CD4-positive, alpha-beta T cell treated with Interleukin-10 for 1 hour (primary cell): Measurements from ENCODE around the gene PNMA1.

Experiments
- DNase-seq: peaks from one replicate; pipeline ENCODE4 v3.0.0-alpha.2; 2020

PNMA1 gene

DNA sequence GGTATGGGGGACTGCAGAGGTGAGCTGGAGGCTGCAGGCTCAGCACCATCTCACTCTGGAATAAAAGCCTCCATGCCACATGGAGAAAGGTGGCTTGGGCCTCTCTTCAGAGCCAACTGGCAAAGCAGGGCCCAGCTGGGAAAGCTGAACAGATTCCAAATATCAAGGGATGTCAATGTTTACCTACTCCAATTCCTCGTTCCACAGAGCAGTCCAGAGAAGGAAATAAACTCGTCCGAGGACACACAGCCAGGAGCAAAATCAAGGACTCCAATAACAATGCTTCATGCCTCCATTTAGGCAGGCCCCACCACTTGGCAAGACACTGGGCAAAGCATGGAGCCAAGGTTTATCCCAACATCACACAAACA is 36.3 kb upstream of the PNMA1 start:
- DNase-seq: no peak

DNA sequence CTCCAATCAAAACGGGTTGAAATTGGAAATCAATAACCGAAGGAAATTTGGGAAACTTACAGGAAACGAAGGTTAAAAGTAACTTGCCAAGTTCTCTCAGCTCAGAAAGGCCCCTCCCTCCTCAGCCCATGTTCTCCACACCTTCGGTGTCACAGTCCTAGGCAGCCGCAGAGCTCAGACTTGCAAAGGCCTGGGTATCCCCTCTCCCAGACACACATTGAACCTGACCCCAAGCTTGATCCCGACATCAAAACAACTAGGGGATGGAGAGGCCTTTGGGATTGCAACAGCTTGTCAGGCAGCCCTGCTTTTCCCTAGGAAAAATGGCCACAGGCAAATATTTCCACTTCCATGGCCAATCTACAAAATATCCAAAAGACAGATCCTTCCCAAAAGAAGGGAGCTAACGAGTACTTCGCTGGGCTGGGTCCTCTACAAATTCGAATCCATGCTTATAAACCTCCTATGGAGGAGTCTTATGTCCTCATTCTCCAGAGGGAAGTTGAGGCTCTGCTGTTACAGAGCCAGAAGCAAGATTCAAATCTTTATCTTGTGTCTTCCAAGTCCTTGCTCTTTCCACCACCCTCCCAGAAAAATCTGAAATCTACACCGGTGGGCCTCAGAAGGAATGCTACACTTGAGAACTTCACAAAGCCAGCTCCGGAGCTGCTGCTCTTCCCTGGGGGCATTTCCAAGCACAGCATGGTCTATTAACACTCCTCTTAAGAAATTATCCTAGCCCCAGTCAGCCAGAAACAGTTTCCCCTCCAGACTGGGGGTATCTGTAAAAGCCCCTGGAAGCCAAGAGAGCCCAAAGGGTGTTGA is 35.7 kb upstream of the PNMA1 start:
- no peak for DNase-seq

DNA sequence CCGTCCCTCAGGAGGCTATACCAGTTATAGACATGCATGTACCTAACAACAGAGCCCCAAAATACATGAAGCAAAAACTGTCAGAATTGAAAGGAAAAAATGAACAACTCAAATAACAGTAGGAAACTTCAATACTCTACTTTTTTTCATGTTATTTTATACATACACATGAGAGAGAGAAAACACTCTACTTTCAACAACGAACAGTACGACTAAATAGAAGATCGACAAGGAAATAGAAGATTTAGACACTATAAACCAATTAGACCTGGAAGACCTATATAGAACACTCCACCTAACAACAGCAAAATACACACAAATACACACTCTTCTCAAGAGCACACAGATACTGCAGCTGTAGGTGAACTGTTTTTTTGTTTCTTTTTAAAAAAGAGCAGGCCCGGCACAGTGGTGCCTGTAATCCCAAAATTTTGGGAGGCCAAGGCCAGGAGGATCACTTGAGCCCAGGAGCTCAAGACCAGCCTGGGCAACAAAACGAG is 34.7 kb upstream of the PNMA1 start:
- DNase-seq: no peak

DNA sequence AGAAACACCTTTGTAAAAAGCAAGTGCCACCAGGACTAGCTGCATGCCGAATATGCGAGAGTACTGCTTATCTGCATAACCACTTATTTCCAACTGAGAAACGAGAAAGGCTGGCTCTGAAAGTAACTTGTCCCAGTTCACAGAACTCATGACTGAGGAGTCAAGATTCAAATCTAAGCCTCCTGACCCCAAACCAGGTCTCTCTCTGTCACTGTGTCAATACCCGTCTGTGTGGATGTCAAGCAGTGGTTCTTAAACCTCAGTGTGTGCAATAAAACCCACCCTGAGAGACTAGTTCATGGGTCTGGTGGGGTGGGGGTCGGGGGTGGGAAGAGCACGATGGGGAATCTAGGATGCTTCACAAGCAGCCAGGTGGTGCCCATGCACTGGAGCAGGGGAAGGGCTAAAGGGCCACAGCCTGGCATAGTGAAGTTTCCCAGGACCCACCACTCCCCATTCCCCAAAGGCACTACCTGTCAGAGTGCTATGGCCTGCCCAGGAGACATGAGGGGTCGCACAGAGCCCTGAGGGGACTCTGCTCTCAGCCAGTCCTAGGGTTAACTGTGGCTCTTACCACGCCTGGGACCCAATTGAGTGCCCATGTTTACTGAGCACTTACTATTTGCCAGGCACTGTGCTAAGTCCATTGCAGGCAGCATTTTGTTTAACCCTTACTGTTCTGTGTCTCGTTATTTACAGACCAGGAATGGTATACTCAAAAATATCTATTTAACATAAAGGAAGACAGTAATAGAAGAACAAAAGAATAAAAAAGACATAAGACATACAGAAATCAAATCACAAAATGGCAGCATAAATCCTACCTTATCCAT is 33.4 kb upstream of the PNMA1 start:
- no peak for DNase-seq

DNA sequence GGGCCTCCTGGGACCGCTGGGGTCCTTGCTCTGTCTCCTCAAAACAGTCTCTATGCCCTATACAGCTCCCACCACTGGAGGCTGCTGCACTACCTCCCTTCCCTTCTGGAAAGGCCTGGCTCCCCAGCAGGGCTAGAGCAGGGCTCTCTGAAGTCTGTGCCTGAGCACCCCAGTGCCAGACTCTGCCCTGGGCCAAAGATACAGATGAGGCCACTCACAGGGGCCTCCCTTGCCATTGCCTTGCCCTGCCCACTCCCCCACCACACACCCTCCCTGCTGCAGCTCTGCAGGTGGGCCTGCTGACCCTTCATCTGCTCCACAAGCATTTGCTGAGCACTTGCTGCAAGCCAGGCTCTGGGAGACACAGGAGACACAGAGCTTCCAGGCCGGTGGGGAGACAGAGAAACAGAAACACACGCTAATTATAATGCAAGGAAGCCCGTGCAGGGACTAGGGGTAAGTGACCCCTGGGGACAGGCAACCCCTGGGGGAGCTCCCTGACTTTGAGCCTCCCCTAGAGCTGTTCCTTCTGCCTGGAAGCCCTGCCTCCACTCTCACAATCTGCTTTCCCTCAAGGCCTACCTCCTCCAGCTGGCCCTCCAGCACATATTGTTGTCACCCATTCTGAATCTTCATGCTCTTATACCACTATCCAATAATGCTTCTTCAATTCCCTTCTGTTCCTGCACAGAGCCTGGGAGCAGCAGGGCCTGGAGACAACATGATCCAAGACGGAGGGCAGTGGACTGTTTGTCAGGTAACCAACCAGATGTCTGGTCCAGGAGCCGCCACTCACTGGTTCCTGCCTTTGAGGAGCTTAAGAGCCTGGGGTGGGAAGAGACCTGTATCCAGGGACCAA is 32.6 kb upstream of the PNMA1 start:
- no peak for DNase-seq

DNA sequence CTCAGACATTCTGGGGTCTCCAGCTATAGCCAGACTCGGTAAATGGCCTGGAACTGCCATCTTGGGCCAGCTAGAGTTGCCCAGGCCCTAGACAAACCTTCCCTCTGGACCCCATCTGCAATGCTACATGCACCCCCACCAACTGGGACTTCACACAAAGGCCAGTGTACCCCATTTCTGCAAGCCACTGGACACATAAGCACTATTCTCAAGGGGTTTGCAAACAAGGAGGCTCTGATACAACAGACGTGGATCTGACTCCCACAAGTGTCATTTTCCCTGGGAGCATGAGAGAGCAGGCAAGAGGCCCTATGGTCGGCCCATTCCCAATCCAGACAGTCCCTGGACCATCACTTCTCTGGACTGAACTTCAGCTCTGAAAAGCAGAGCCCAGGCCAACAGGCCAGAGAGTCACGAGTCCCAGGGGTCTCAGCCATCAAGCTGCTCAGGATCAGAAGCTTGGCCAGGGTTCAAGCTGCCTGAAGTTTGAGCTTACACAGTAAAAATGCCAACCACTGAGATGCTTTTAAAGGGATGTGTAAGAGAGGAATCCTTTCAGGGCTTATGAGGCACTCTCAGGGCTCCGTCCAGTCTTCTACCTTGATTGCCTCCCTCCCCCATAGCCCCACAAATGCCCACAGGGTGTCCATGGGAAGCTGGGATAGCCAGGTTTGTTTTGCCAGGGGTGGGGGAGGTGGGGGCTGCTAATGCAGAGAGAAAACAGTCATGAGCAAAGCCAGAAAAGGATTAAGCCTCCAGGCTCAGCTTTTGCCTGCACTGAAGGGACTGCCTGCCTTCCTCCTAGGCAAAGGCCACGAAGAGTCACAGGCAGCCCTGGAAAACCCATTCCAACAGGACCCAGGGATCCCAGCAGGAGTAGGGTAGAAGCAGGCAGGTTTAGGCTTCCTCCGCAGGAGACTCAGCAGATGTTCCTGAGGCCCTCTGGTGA is 31.7 kb upstream of the PNMA1 start:
- no peak for DNase-seq

DNA sequence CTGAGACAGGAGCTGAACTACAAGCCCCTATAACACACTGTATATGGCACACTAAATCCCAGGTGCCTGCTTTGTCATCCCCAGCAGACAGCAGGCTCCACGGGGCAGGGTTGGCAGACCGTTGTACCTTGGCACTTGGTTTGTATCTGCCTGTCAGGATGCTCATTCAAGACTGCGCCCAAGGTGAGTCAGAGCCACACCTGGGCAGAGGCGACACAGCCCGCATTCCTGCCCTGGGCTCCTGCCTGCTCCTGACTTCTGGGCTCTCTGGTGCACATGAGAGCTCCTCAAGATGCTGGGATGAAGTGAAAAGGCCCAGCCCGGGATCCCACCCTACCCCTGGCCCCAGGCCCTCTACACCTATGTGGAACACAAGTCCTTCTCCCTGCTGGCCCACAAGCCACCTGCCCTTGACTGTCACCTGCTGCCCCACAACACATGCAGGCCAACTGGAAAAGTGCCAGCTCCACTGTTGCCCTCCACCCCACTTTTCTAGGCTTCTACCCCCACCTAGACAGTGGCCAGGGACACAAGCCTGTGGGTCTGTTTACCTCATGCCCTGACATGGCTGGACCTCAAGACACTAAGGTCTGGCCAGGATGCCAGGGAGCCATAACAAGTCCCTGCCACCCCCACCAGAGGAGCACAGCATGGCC is 30.8 kb upstream of the PNMA1 start:
- DNase-seq: no peak

DNA sequence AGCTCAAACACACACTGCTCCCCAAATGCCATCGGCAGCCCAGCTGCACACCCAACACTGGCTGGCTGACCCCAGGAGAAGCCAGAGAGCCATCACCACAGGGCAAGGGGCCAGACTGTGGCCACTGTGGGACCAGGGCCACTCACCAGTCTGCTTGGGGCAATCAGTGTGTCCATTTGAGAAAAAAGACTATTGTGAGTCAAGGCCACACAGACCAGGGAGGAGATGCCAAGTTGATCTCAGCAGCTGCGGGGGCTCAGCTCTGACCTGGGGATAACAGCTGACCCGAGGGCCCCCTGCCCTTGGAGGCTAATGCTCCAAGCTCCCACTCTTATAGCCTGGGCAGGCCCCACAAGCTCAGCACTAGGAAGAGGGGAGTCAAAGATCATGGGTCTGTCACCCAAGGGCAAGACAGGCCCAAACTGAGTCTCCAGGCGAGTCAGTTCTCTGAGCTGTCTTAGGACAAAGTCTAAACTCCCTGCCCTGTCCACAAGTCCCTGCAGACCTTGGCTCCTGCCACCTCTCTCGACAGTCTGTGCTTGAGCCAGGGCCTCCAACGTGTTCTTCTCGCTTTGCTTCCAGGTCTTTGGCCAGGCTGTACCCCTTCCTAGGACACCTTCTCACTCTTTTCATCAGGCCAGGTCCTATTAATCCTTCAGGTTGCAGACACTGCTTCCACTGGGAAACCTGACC is 30.1 kb upstream of the PNMA1 start:
- no peak for DNase-seq

DNA sequence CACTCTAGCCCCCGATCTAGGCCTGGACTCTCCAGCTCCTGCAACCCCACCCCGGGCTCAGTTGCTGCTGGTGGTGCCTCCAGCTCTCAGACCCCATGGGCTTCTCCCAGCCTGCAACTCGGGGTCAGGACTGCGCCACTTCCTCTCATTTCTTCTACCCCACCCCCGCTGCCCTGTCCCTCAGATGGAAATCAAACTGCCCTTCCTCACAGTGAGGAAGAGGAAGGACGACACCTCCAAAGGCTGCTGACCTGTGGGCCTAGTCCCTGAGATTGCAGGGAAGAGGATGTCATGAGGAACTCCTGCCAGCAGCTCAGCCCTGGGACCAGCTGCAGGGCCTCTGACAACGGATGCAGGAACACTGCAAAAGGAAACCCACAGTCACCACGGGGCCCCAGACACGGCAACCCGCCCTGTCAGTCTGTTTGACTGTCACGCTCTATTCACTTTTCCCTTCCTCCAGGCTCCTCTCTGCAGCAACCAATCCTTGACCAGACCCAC is 29.3 kb upstream of the PNMA1 start:
- peak; percentile 61 for DNase-seq

DNA sequence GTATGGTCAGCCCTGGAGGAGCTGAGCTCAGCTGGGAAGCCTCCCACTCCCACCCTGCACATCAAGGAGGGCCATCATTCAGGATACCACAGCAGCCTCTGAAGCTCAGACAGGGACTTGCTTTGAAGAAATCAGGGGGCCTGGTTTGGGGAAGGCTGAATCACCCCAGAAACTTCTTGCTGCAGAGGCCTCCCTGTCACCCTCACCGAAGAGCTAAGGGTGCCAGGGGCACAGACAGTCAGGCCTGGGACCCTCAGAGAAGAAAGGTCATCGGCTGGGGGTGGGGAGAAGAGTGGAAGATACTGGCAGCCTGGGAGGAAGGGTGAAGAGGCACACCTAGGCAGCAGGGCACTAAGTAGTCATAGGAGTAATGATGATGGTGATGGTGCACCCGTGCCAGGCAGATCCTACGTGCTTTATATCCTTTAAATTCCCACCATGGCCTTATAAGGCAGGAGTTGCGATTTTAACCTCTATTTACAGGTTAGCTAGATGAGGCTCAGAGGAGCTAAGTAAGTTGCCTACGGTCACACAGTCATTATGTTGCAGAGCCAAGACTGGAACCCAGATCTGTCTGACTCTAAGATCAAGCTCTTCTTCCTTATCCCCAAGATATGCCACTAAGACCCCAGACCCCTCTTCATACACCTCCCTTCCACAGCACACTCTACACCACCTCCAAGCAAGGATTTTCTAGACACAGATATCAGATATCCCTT is 28.5 kb upstream of the PNMA1 start:
- no peak for DNase-seq

DNA sequence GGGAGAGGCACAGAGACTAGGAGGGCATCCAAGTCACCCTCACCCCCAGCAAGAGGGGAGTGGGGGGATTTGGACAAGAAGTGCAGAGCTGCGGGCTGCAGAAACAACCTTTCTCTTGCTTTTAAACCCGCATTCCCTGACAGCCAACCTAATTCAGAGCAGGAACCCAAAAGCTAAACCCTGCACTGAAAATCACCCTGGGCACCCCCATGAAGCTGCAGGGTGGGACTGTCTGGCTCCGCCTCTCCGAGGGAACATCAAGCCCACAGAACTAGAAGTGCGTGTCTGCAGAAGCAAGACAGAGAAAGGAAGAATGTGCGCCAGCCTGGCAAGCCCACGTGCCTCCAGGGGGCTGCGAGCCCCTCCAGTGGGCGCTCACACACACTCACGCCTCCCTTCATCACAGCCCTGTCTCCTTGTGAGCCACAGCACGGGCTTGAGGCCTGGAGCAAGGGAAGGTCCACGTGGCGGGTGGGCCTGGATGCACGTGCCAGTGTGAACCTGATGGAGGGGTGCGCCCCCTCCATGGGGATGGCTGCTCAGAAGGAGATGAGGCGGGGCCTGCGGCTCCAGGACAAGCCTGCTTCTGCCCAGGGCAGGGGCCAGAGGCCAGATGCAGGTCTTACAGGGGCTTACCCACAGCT is 27.8 kb upstream of the PNMA1 start:
- DNase-seq: no peak

DNA sequence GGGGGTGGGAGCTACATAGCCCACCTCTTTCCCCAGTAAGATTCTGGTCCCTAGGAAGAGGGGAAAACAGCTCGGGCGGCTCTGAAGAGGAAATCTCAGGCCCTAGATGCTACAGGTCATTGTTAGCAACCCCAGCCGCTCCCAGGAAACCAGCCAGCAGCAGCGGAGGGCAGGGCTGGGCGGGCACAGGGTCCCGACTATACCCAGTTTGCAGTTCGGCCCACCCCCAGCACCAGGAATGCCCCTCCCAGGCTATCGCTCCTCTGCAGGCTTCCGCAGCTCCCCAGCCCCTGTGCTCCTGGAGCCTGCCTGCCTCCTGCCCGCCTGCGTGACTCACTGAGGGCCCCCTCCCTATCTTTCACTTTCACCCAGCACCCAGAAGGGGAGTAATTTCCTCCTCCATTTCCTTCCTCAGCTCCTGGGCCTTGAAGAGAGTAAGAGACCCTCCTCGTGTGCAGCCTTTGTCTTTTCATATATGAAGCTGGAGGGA is 27.2 kb upstream of the PNMA1 start:
- DNase-seq: peak; percentile 71

DNA sequence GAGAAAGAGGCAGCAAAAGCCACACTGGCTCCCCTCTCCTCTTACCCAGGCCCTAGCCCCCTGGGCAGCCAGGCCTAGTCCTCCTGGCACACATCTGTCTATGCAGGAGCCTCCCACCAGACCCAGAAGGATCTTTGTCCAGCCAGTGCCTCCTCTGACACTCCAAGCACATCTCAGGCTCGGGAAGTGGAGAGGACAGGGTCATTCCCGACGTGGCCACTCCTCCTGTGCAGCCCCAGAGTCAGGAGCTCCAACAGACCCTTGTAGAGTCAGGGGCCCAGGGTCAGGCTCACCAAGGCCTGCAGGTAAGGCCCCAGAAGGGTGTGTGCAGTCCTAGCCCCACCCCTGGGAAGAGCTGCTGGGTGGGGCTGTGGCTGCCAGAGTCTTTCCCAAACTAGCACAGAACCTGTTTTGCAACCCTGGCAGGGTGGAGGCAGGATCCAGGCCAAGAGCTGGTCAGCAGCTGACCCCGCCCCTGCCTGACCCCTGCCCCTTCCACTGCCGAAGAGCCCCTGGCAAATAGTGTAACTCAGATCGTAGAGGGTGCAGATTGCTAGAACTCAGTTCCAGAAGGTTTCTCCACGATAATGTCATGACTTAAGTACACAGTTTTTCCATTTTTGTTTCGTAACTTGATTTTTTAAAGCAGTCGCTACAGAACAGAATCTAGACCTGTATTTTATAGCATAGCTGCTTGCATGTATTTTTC is 26.6 kb upstream of the PNMA1 start:
- no peak for DNase-seq

DNA sequence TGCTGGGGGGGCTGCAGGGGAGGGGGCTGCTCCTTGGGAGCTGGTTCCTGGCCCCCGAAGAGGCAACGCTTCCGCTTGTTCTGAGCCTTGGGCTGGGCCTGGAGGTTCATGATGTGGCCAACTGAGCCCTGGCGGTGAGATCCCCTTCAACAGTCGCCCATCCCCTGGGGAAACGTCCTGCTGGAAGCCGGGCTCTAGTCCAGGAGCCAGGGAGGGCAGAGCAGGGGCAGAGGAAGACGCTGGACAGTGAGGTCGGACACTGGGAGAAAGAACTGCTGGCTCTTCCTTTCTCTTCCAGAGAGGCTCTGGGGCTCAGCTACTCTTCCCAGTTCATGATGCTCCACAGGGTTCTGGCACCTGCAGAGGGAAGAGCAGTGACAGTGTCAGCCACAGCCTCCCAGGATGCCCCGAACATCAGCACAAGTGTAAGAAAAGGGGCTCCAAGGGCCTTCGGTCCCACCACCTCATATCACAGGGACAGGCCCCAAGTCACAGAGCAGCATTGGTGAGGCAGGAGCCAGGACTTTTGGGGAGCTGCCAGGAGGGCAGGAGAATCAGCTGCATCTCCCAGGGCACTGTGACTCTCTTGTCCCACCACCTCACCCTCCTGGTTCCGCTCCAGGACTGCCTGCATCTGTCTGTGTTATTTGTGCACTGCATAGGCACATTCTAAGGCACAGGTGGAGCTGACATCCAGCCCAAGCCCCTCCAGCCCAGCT is 25.9 kb upstream of the PNMA1 start:
- no peak for DNase-seq

DNA sequence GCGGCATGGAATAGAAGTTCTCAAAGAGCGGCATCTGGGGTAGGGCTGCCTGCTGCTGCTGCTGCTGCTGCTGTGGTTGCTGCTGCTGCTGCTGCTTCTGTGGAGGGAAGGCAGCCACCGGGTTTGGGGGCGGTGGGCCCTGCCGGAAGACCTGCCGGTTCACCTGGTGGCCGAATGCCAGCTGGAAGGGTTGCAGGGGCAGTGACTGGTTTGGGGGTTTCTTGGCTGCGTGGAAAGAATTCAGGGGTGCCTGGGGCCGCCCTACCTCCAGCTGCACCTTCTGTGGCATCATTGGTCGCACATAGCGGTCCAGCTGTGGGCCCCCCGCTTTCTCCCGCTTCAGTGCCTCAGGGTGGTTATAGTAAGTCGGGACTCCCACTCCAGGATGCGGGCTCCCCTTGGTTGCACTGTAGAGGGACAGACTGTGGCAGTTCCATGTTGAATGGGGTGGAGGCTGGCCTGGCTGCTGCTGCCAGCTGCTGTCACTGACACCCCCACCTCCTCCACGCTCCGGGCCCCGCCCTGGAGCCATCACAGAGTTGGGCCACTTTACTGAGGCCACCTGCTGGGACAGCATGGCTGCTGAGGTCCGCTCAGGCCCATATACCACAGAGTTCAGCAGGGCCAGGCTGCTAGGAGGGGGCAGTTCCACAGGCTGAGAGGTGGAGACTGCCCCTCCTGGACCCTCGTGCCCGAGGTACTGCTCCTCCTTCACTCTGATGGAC is 25.2 kb upstream of the PNMA1 start:
- DNase-seq: no peak

DNA sequence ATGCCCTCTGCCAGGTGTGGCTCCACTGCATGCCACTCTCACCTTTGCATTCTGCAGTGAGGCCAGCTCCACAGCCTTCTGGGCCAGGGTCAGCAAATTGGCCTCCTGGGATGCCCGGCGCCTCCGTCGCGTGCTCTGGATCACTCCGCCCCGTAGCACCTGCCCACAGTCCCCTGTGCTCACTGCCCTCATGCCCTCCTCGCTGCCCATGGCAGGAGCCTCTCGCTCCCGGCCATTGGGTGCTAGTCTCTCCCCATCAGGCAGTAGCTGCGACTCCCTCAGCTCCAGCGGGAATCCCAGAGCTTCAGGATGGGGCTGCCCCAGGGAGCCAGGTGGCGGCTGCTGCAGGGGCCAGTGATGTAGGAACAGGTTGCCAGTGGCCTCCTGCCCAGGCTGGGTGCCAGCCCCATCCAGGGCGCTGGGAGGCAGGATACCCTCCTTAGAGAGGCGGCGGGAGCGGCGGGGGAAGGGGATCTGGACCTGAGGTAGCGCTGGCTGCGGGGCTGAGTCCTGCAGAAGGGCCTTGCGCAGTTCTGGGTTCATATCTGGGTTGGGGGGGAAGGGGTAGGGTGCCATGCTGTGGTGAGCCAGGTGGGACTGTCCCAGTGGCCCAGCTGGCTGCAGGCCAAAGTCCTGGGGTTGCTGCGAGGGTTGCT is 24.5 kb upstream of the PNMA1 start:
- no peak for DNase-seq

DNA sequence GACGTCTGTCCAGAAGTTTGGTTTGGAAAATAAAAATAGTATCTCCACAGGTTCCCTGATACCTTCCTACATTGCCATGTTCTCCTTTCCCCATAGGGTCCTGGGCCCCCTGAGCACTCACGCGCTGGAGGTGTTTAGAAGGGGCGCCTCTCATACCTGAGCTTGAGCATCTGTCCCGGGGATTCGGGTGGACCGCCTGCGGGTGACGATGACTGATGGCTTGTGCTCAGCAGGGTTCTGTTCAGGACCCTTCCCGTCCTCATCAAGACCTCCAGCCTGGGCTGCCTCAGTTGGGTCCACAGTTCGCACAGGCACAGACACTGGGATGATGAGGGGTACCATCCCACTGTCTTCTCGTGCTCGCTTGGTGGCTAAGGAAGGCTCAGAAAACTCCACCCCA is 22.7 kb upstream of the PNMA1 start:
- DNase-seq: no peak
